Activated CD8-positive, alpha-beta memory T cell treated with anti-CD3 and anti-CD28 coated beads for 48 hours (primary cell): Measurements from ENCODE around the gene PPP4R3A.
"Not testable (repeated sequence)": the region's sequence is repeated elsewhere in the genome, so short reads cannot be mapped to it uniquely, and the experiment has no call there.

Source experiments
- DNase-seq, 3 experiments: peaks; one replicate each; pipeline ENCODE4 v3.0.0-alpha.2; 2020; ENCODE audit warnings: low read depth in 2 of 3, low spot score in 2 of 3

Gene PPP4R3A

DNA sequence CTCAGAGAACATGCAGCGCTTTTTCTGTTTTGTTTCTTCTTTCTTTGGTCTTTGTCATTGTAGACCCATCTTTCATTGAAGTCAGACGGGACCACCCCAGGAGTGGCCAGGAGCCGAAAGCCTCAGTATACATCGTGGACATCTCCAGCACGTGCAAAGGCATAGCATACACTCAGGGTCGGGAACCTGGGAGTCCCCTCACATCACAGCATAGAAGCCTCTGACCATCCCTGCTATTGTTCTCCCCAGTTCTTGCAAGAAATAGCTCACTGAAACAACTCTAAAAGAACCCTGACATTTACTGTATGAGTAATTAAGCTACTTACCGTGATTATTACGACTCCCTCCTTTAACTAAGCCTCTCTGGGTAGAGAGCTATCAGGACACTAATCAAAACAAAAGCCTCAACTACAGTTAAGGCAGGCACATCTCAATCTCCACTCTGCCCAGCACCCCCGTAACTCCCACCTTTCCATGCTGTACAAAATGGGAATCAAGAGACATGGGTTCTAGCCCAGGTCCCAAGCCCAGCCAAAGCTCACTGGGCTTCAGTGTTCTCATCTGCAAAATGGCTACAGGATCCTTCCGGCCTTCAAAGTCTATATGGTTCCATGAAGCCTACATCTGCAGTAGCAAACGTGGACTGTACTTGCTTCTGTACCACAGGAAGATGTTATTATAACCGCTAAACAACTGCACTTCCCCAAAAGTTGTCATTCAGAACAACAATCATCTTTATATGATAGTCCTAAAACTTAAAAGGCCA lies 99.2 kb downstream of the PPP4R3A start:
- DNase-seq: no peak

GRCh38 chr14:91409928-91410718 lies 100.0 kb downstream of the PPP4R3A start:
- DNase-seq: no peak

- not testable (repeated sequence) for DNase-seq
These were observed 100.9 kb downstream of the PPP4R3A start for GRCh38 chr14:91409240-91409639.
